CD14-positive monocyte (primary cell): Measurements from ENCODE around the gene LAMC3. TPM values are rescaled to one million over a fixed set of nuclear protein-coding genes. Genes with fewer than 3 reads are reported as not detected.
"Not testable (repeated sequence)": the region's sequence is repeated elsewhere in the genome, so short reads cannot be mapped to it uniquely, and the experiment has no call there.

Experiments used
- DNase-seq, 3 donors: peaks; one replicate each; pipeline ENCODE4 v3.0.0-alpha.2; 2011 to 2022
- H2AFZ ChIP-seq: 2 replicates; pipeline ENCODE4 v1.6.0; 2012; ENCODE audit warnings: mild to moderate bottlenecking, low read depth, low read length, inconsistent platforms; ENCODE audit not compliant: insufficient read depth, poor library complexity, severe bottlenecking
- H3K27ac ChIP-seq, 2 donors: 1 replicate in 1 of 2; 2 replicates in 1 of 2; pipeline ENCODE4 v1.5.1; 2012 to 2013; ENCODE audit warnings: low read length in 2 of 2, control low read depth in 1 of 2, inconsistent platforms in 1 of 2, low read depth in 1 of 2, mild to moderate bottlenecking in 1 of 2
- H3K27me3 ChIP-seq, 2 donors: one replicate each; pipeline versions ENCODE4 v1.6.0 to v1.6.1; 2011 to 2013; ENCODE audit warnings: low read length in 2 of 2; ENCODE audit not compliant: control insufficient read depth in 2 of 2, insufficient read depth in 2 of 2
- H3K36me3 ChIP-seq, 2 donors: replicated peaks in 1 of 2; 1 replicate in 1 of 2; 2 replicates in 1 of 2; pipeline versions ENCODE4 v1.5.1 to v1.6.1; 2012 to 2013; ENCODE audit warnings: low read length in 2 of 2, control low read depth in 1 of 2, inconsistent platforms in 1 of 2, mild to moderate bottlenecking in 1 of 2; ENCODE audit not compliant: insufficient read depth in 2 of 2, control insufficient read depth in 1 of 2
- H3K4me1 ChIP-seq, 2 donors: 1 replicate in 1 of 2; 2 replicates in 1 of 2; pipeline versions ENCODE4 v1.5.1 to v1.6.1; 2012 to 2013; ENCODE audit warnings: low read length in 2 of 2, control low read depth in 1 of 2, inconsistent platforms in 1 of 2, mild to moderate bottlenecking in 1 of 2, moderate library complexity in 1 of 2; ENCODE audit not compliant: insufficient read depth in 2 of 2, control insufficient read depth in 1 of 2
- H3K4me2 ChIP-seq: replicated peaks from 2 replicates; pipeline ENCODE3; 2012; ENCODE audit warnings: low read length, moderate library complexity, mild to moderate bottlenecking; ENCODE audit not compliant: poor library complexity, severe bottlenecking; ENCODE audit errors: extremely low read depth
- H3K4me3 ChIP-seq, 3 experiments: fragments of 200-600 bp in 1 of 3; sonication (generic) in 1 of 3; replicated peaks in 1 of 3; 1 replicate in 2 of 3; 2 replicates in 1 of 3; pipeline ENCODE4 v1.5.1; 2011 to 2013; ENCODE audit warnings: low read length in 3 of 3, mild to moderate bottlenecking in 3 of 3, control low read depth in 2 of 3, low read depth in 2 of 3, inconsistent platforms in 1 of 3, moderate library complexity in 1 of 3
- H3K79me2 ChIP-seq: 2 replicates; pipeline ENCODE4 v1.6.0; 2012; ENCODE audit warnings: mild to moderate bottlenecking, control low read depth, inconsistent platforms, low read length, moderate library complexity; ENCODE audit not compliant: insufficient read depth
- H3K9ac ChIP-seq: 2 replicates; pipeline ENCODE4 v1.6.0; 2017; ENCODE audit warnings: low read length, mild to moderate bottlenecking; ENCODE audit not compliant: insufficient read depth, poor library complexity, severe bottlenecking
- H3K9me3 ChIP-seq, 2 donors: replicated peaks in 1 of 2; 1 replicate in 1 of 2; 2 replicates in 1 of 2; pipeline versions ENCODE4 v1.5.1 to v1.6.1; 2012 to 2013; ENCODE audit warnings: low read length in 2 of 2, control low read depth in 1 of 2; ENCODE audit not compliant: control insufficient read depth in 1 of 2, insufficient read depth in 1 of 2
- H4K20me1 ChIP-seq: 2 replicates; pipeline ENCODE4 v1.6.0; 2012; ENCODE audit warnings: mild to moderate bottlenecking, low read length, control low read depth, moderate library complexity; ENCODE audit not compliant: insufficient read depth
- H3K27ac Mint-ChIP-seq, 7 donors: one replicate each; pipeline ENCODE4 v1.8.0; 2020; ENCODE audit warnings: mild to moderate bottlenecking in 7 of 7, mixed read lengths in 7 of 7, moderate library complexity in 6 of 7, inconsistent platforms in 2 of 7
- H3K27me3 Mint-ChIP-seq, 3 donors: one replicate each; pipeline ENCODE4 v1.8.0; 2021 to 2022; ENCODE audit warnings: low read depth in 3 of 3, mild to moderate bottlenecking in 3 of 3, mixed read lengths in 3 of 3, moderate library complexity in 3 of 3, inconsistent platforms in 1 of 3
- H3K36me3 Mint-ChIP-seq, 2 donors: one replicate each; pipeline ENCODE4 v1.8.0; 2020; ENCODE audit warnings: mixed read lengths in 2 of 2, inconsistent platforms in 1 of 2, mild to moderate bottlenecking in 1 of 2
- H3K4me1 Mint-ChIP-seq: one replicate; pipeline ENCODE4 v1.8.0; 2020; ENCODE audit warnings: mild to moderate bottlenecking, mixed read lengths
- H3K4me3 Mint-ChIP-seq, 2 donors: one replicate each; pipeline ENCODE4 v1.8.0; 2020; ENCODE audit warnings: mild to moderate bottlenecking in 2 of 2, mixed read lengths in 2 of 2, moderate library complexity in 1 of 2
- H3K9me3 Mint-ChIP-seq, 7 donors: one replicate each; pipeline ENCODE4 v1.8.0; 2020 to 2022; ENCODE audit warnings: mixed read lengths in 7 of 7, mild to moderate bottlenecking in 6 of 7, moderate library complexity in 6 of 7, inconsistent platforms in 2 of 7
- CTCF ChIP-seq: fragments of 200-600 bp; IDR thresholded peaks from one replicate; pipeline ENCODE4 v1.8.0; 2022; ENCODE audit warnings: antibody characterized with exemption, mild to moderate bottlenecking
- WGBS: methylation state at CpG from one replicate; pipeline ENCODE4 v1.1.5; 2013; ENCODE audit warnings: missing lambda C conversion rate; ENCODE audit not compliant: insufficient coverage; 5-methylcytosine and 5-hydroxymethylcytosine counted together
- intact Hi-C, 2 donors: fragments of 100-400 bp; cut with micrococcal nuclease; formaldehyde crosslinking; loops; one replicate each; pipeline versions ENCODE4 v1.15.0 to v1.15.1; 2023
- polyA plus RNA-seq, 3 donors: library from polyadenylated mRNA; depleted of rRNA in 1 of 3; unstranded in 2 of 3; stranded (reverse) in 1 of 3; fragments of 300-500 nt in 2 of 3; fragments of >200 nt in 1 of 3; fragmentation: Illumina TruSeq in 2 of 3; gene quantifications; 1 replicate in 2 of 3; 2 replicates in 1 of 3; pipeline ENCODE4 v1.2.3, GENCODE V29; 2012 to 2021

The LAMC3 gene
- polyA plus RNA-seq, 3 donors: 0.19 TPM; not detected in 2

GRCh38 chr9:131113655-131114054 is 104.7 kb downstream of the LAMC3 start:
- no peak overlapping the region for H3K4me3 Mint-ChIP-seq
- H3K9me3 ChIP-seq: no peaks in the 10 kb centered on the region
- no peak for TF ChIP-seq CTCF
- peaks cover 5 to 8% (median 8%) of the 10 kb centered on the region in 3 donors for H3K27me3 Mint-ChIP-seq
- DNase-seq: no peak
- H3K27ac Mint-ChIP-seq: no peak overlapping the region
- WGBS: 83% methylated on average over 2 of the region's 8 CpGs
- peaks cover 5% of the 10 kb centered on the region for H3K4me1 Mint-ChIP-seq
- H3K79me2 ChIP-seq: no peaks in the 10 kb centered on the region
- no peak overlapping the region for H3K4me3 ChIP-seq
- H4K20me1 ChIP-seq: no peaks in the 10 kb centered on the region
- no peaks in the 10 kb centered on the region for H3K36me3 Mint-ChIP-seq
- intact Hi-C loops: no loop called here
- no peaks in the 10 kb centered on the region for H3K9me3 Mint-ChIP-seq
- H3K4me1 ChIP-seq: peaks cover 0 to 4% of the 10 kb centered on the region in 2 donors
- no peaks in the 10 kb centered on the region for H3K36me3 ChIP-seq
- H3K4me2 ChIP-seq: no peak overlapping the region
- peaks cover 0 to 3% of the 10 kb centered on the region in 2 donors for H3K27me3 ChIP-seq
- H2AFZ ChIP-seq: no peak overlapping the region
- H3K27ac ChIP-seq: no peak overlapping the region
- H3K9ac ChIP-seq: no peak overlapping the region

- no peak for DNase-seq
Measured at GRCh38 chr9:131114084-131114535, 105.1 kb downstream of the LAMC3 start.

GRCh38 chr9:131115360-131115742 is 106.4 kb downstream of the LAMC3 start:
- H3K36me3 Mint-ChIP-seq, H4K20me1 ChIP-seq, H3K9me3 ChIP-seq, H3K27me3 Mint-ChIP-seq, H3K27ac ChIP-seq, H3K9ac ChIP-seq, H3K4me1 ChIP-seq, H3K79me2 ChIP-seq, H2AFZ ChIP-seq, H3K4me1 Mint-ChIP-seq, H3K4me3 Mint-ChIP-seq, H3K36me3 ChIP-seq, intact Hi-C loops, H3K27me3 ChIP-seq, H3K4me2 ChIP-seq, H3K4me3 ChIP-seq, H3K9me3 Mint-ChIP-seq, H3K27ac Mint-ChIP-seq, DNase-seq: not testable (repeated sequence)
- WGBS: no CpG with 5 or more reads among the region's 6 CpGs

More at GRCh38 chr9:131114084-131114535, 105.1 kb downstream of the LAMC3 start:
- 88% methylated on average over 8 of the region's 8 CpGs for WGBS
- peaks cover 5 to 8% (median 8%) of the 10 kb centered on the region in 3 donors for H3K27me3 Mint-ChIP-seq
- H3K9me3 Mint-ChIP-seq: no peaks in the 10 kb centered on the region
- H3K4me3 Mint-ChIP-seq: no peak overlapping the region
- Histone ChIP-seq H3K79me2 (no peaks in the 10 kb centered on the region), H3K4me3 (no peak overlapping the region), H3K27ac (no peak overlapping the region), H3K36me3 (no peaks in the 10 kb centered on the region), H3K4me1 (peaks cover 0 to 4% of the 10 kb centered on the region in 2 donors), H4K20me1 (no peaks in the 10 kb centered on the region), H3K9ac (no peak overlapping the region), H3K9me3 (no peaks in the 10 kb centered on the region), H2AFZ (no peak overlapping the region), H3K27me3 (peaks cover 0 to 3% of the 10 kb centered on the region in 2 donors), H3K4me2 (no peak overlapping the region)
- no peak for TF ChIP-seq CTCF
- intact Hi-C loops: no loop called here
- H3K27ac Mint-ChIP-seq: peak overlapping the region in 1 of 7 donors; percentile 24
- H3K36me3 Mint-ChIP-seq: no peaks in the 10 kb centered on the region
- peaks cover 5% of the 10 kb centered on the region for H3K4me1 Mint-ChIP-seq
